ENCODE results near the gene COPE. TPM values are rescaled to one million over a fixed set of nuclear protein-coding genes. Genes with fewer than 3 reads are reported as not detected.

COPE gene
- total and polyA plus RNA-seq, 2 of the 8 experiments (the other 6 are each of a cell fraction or from before 2014, with no cell fraction given), result 178 to 356 TPM

DNA sequence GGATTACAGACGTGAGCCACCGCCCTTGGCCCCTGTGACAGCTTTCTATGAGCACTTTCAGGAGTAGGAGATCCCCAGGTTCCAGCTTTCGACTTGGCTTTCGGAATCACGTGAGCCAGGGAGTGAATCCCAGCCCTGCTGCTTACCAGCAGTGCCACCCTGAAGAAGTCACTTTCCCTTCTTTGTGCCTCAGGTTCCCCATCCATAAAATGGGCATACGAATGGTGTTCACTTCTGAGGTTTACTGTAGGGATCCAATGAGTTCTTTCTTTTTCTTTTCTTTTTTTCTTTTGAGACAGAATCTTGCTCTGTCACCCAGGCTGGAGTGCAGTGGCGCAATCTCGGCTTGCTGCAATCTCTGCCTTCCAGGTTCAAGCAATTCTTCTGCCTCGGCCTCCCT, 26.1 kb upstream of the COPE start:
- Histone ChIP-seq H2AFZ (ENCODE audit: low read length) (no peak overlapping the region), H4K91ac (replicated peaks; ENCODE audit: insufficient read length, low read length) (no peak overlapping the region), H2BK120ac (replicated peaks; ENCODE audit: low read depth, low read length) (no peak overlapping the region), H3K23me2 (ENCODE audit: low read depth, low read length) (peaks cover 10% of the 10 kb centered on the region; the same call in 1 of the 2 replicates), H2AK5ac (ENCODE audit: low read depth, low read length) (no peak overlapping the region), H2BK12ac (ENCODE audit: low read depth, low read length) (no peak overlapping the region), H3K4me2 (ENCODE audit: insufficient read depth in 1 of 2, low read depth in 2 of 2, low read length in 2 of 2) (no peak overlapping the region), H2BK20ac (ENCODE audit: low read length) (no peak overlapping the region), H3K9me3 (ENCODE audit: insufficient read depth in 2 of 2, low read depth in 1 of 2, low read length in 1 of 2) (no peaks in the 10 kb centered on the region), H3K23ac (ENCODE audit: insufficient read length) (no peak overlapping the region), H3K79me2 (ENCODE audit: control insufficient read depth in 1 of 2, insufficient read depth in 2 of 2, low read length in 2 of 2) (no peaks in the 10 kb centered on the region; a peak in 1 of 4 replicates), H2BK15ac (ENCODE audit: low read length) (no peak overlapping the region), H3K27ac (ENCODE audit: low read depth, low read length) (no peak overlapping the region), H4K20me1 (replicated peaks in 1 of 2; ENCODE audit: control insufficient read depth in 1 of 2, insufficient read depth in 2 of 2, low read length in 2 of 2) (peaks cover 1 to 2% of the 10 kb centered on the region in 2 experiments), H4K8ac (ENCODE audit: extremely low read depth, insufficient read depth, low read length) (no peak overlapping the region), H3K18ac (ENCODE audit: extremely low read depth, low read length) (no peak overlapping the region), H3K79me1 (ENCODE audit: low read depth, low read length) (no peaks in the 10 kb centered on the region), H2BK5ac (ENCODE audit: low read depth, low read length) (no peak overlapping the region), H3K4me3 (ENCODE audit: extremely low read depth in 1 of 4, insufficient read depth in 2 of 4, low read depth in 3 of 4, low read length in 4 of 4) (no peak overlapping the region), H3K4me1 (replicated peaks in 1 of 4; ENCODE audit: control insufficient read depth in 3 of 4, insufficient read depth in 4 of 4, low read length in 3 of 4) (peaks cover 0 to 7% (median 6%) of the 10 kb centered on the region in 4 experiments; a peak in 6 of 7 replicates), H3K9ac (replicated peaks in 1 of 4; ENCODE audit: extremely low read depth in 1 of 4, low read depth in 3 of 4, low read length in 3 of 4) (no peak overlapping the region), H4K5ac (ENCODE audit: insufficient read length, low read depth, low read length) (no peak overlapping the region), H3K14ac (ENCODE audit: insufficient read length) (no peak overlapping the region), H3K4ac (replicated peaks; ENCODE audit: insufficient read length, low read depth, low read length) (no peak overlapping the region), H3K36me3 (ENCODE audit: control insufficient read depth in 2 of 4, insufficient read depth in 4 of 4, low read length in 3 of 4) (0 out of 8 replicates have a peak, but pooled peaks cover 0 to 5% (median 0%) of the 10 kb centered on the region in 4 experiments), H3K27me3 (replicated peaks in 1 of 4; ENCODE audit: control insufficient read depth in 3 of 4, extremely low read depth in 1 of 4, insufficient read depth in 3 of 4, low read length in 3 of 4) (no peaks in the 10 kb centered on the region), H3K56ac (replicated peaks; ENCODE audit: insufficient read length, low read depth, low read length) (no peak overlapping the region)
- ChIA-PET POLR2A (ENCODE audit: partially characterized antibody) (interaction anchor here (1.4 to 2.3 kb wide), 2 partner anchors 8 to 17 kb away, joined by 5 to 10 read pairs; no protein-coding TSS in a partner anchor), CTCF (ENCODE audit: partially characterized antibody) (interaction anchor here (2.2 kb wide), 1 partner anchor 41 kb away, joined by 10 read pairs; no protein-coding TSS in a partner anchor)
- 92% methylated on average over 9 of the region's 9 CpGs; no CpG with 5 or more reads in 1 of the 2 experiments for WGBS, 2 experiments (ENCODE audit: extremely low coverage in 1 of 2, insufficient coverage in 1 of 2, insufficient read length in 1 of 2, insufficient replicate concordance in 2 of 2, low coverage in 1 of 2, low lambda C conversion rate in 2 of 2, missing lambda C conversion rate in 1 of 2)
- DNase-seq (ENCODE audit: low read depth in 1 of 2, low spot score in 2 of 2), result no peak
- no peak for FAIRE-seq
- no peak for TF ChIP-seq CTBP2 (IDR thresholded peaks at IDR 0.05; ENCODE audit: borderline replicate concordance, insufficient read depth, insufficient read length, low read length)
- no peak for TF ChIP-seq GABPA (IDR thresholded peaks at IDR 0.05; ENCODE audit: borderline replicate concordance, insufficient read depth, low read length)
- no peak for TF ChIP-seq POU5F1 (IDR thresholded peaks at IDR 0.05; ENCODE audit: low read depth, low read length)
- TF ChIP-seq, protein P1, sequence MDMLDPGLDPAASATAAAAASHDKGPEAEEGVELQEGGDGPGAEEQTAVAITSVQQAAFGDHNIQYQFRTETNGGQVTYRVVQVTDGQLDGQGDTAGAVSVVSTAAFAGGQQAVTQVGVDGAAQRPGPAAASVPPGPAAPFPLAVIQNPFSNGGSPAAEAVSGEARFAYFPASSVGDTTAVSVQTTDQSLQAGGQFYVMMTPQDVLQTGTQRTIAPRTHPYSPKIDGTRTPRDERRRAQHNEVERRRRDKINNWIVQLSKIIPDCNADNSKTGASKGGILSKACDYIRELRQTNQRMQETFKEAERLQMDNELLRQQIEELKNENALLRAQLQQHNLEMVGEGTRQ (IDR thresholded peaks at IDR 0.05; ENCODE audit: low read length), result no peak
- TF ChIP-seq KDM5A (IDR thresholded peaks at IDR 0.05; ENCODE audit: low read length), result no peak
- TF ChIP-seq RBBP5 (IDR thresholded peaks at IDR 0.05; ENCODE audit: borderline replicate concordance, low read depth, low read length), result no peak
- TF ChIP-seq SUZ12 (IDR thresholded peaks at IDR 0.05; ENCODE audit: low read length), result no peak
- TF ChIP-seq RFX5 (IDR thresholded peaks at IDR 0.05; ENCODE audit: borderline replicate concordance, low read depth, low read length), result no peak
- TF ChIP-seq SIRT6 (IDR thresholded peaks at IDR 0.05; ENCODE audit: low read length), result no peak
- no peak for TF ChIP-seq CTCF (IDR thresholded peaks at IDR 0.05; ENCODE audit: control extremely low read depth in 1 of 3, insufficient read depth in 1 of 3, low read depth in 1 of 3, low read length in 3 of 3)
